Mucosa of rectum (tissue), 2 donors: ENCODE measurements around the gene KIAA0753.

Experiments used
- H3K27ac ChIP-seq, 2 donors: one replicate each; pipeline ENCODE4 v1.7.0; 2013; ENCODE audit warnings: inconsistent platforms in 2 of 2, low read depth in 2 of 2, low read length in 2 of 2
- H3K27me3 ChIP-seq, 2 donors: one replicate each; pipeline ENCODE4 v1.7.0; 2013; ENCODE audit warnings: low read length in 2 of 2; ENCODE audit not compliant: control insufficient read depth in 2 of 2, insufficient read depth in 2 of 2
- H3K36me3 ChIP-seq, 2 donors: one replicate each; pipeline ENCODE4 v1.7.0; 2013; ENCODE audit warnings: low read length in 2 of 2; ENCODE audit not compliant: control insufficient read depth in 2 of 2, insufficient read depth in 2 of 2
- H3K4me1 ChIP-seq, 2 donors: one replicate each; pipeline ENCODE4 v1.7.0; 2013; ENCODE audit warnings: low read length in 2 of 2, mild to moderate bottlenecking in 1 of 2; ENCODE audit not compliant: control insufficient read depth in 2 of 2, insufficient read depth in 2 of 2
- H3K4me3 ChIP-seq, 2 donors: one replicate each; pipeline ENCODE4 v1.7.0; 2013; ENCODE audit warnings: low read length in 2 of 2
- H3K9ac ChIP-seq, 2 donors: one replicate each; pipeline ENCODE4 v1.7.0; 2013; ENCODE audit warnings: low read length in 2 of 2, low read depth in 1 of 2, mild to moderate bottlenecking in 1 of 2
- H3K9me3 ChIP-seq, 2 donors: one replicate each; pipeline ENCODE4 v1.7.0; 2013; ENCODE audit warnings: low read length in 2 of 2; ENCODE audit not compliant: control insufficient read depth in 2 of 2
- donor health status: healthy.
- donor health status: Normal muscosa, but diverticular disease.

KIAA0753 gene

DNA sequence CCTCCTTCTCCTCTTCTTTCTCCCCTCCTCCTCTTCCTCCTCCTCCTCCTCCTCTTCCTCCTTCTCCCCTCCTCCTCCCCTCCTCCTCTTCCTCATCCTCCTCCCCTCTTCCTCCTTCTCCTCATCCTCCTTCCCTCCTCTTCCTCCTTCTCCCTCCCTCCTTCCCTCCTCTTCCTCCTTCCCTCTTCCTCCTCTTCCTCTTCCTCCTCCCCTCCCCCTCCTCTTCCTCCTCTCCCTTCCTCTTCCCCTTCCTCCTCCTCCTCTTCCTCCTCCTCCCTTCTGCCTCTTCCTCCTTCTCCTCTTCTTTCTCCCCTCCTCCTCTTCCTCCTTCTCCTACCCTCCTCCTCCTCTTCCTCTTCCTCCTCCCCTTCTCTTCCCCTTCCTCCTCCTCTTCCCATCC, 79.1 kb downstream of the KIAA0753 start:
- Histone ChIP-seq H3K4me3 (no peak overlapping the region), H3K4me1 (peaks cover 2 to 6% of the 10 kb centered on the region in 2 donors), H3K9ac (no peak overlapping the region), H3K36me3 (no peaks in the 10 kb centered on the region), H3K27me3 (no peaks in the 10 kb centered on the region), H3K9me3 (no peaks in the 10 kb centered on the region), H3K27ac (no peak overlapping the region)

GRCh38 chr17:6560496-6560895, 80.0 kb downstream of the KIAA0753 start:
- Histone ChIP-seq H3K27ac (no peak overlapping the region), H3K4me3 (no peak overlapping the region), H3K9me3 (no peaks in the 10 kb centered on the region), H3K9ac (no peak overlapping the region), H3K36me3 (no peaks in the 10 kb centered on the region), H3K4me1 (peaks cover 2 to 6% of the 10 kb centered on the region in 2 donors), H3K27me3 (no peaks in the 10 kb centered on the region)

GRCh38 chr17:6559753-6560215, 80.7 kb downstream of the KIAA0753 start:
- no peaks in the 10 kb centered on the region for H3K9me3 ChIP-seq
- H3K36me3 ChIP-seq = no peaks in the 10 kb centered on the region
- H3K9ac ChIP-seq = no peak overlapping the region
- H3K4me1 ChIP-seq = peaks cover 8 to 13% of the 10 kb centered on the region in 2 donors
- peaks cover 4% of the 10 kb centered on the region in 2 donors for H3K27me3 ChIP-seq
- no peak overlapping the region for H3K27ac ChIP-seq
- H3K4me3 ChIP-seq = no peak overlapping the region

GRCh38 chr17:6558932-6559752, 81.4 kb downstream of the KIAA0753 start:
- Histone ChIP-seq H3K27ac (no peak overlapping the region), H3K27me3 (peaks cover 6 to 7% of the 10 kb centered on the region in 2 donors)

DNA sequence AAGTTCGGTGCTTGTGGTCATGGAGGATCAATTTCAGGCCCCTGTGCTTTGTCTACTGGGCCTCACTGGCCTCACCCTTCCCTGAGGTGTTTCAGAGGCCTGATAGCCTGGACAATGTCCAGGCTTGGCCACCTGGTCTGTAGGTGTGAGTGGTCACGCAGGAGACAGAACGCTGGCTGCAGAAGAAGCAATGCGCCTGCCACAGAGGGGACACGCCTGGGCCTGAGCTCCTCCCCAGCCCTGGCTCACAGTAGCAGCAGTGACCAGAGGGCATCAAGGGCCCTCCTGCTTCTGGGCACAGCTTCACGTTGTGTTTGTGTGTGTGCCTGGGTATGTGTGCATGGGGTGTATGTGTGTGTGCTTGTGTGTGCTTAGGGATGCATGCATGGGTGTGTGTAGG, 82.2 kb downstream of the KIAA0753 start:
- Histone ChIP-seq H3K4me3 (no peak overlapping the region), H3K9me3 (no peaks in the 10 kb centered on the region), H3K27ac (no peak overlapping the region), H3K36me3 (no peaks in the 10 kb centered on the region), H3K9ac (no peak overlapping the region), H3K27me3 (peaks cover 6 to 7% of the 10 kb centered on the region in 2 donors), H3K4me1 (peaks cover 18% of the 10 kb centered on the region in 2 donors)

More at GRCh38 chr17:6558932-6559752, 81.4 kb downstream of the KIAA0753 start:
- H3K4me1 ChIP-seq = peaks cover 14 to 18% of the 10 kb centered on the region in 2 donors
- H3K4me3 ChIP-seq = no peak overlapping the region
- no peaks in the 10 kb centered on the region for H3K9me3 ChIP-seq
- H3K9ac ChIP-seq = no peak overlapping the region
- H3K36me3 ChIP-seq = no peaks in the 10 kb centered on the region

- peak overlapping the region in 1 of 2 donors; percentile 67 for H3K9ac ChIP-seq
These were observed 83.5 kb downstream of the KIAA0753 start for GRCh38 chr17:6557040-6557438.

DNA sequence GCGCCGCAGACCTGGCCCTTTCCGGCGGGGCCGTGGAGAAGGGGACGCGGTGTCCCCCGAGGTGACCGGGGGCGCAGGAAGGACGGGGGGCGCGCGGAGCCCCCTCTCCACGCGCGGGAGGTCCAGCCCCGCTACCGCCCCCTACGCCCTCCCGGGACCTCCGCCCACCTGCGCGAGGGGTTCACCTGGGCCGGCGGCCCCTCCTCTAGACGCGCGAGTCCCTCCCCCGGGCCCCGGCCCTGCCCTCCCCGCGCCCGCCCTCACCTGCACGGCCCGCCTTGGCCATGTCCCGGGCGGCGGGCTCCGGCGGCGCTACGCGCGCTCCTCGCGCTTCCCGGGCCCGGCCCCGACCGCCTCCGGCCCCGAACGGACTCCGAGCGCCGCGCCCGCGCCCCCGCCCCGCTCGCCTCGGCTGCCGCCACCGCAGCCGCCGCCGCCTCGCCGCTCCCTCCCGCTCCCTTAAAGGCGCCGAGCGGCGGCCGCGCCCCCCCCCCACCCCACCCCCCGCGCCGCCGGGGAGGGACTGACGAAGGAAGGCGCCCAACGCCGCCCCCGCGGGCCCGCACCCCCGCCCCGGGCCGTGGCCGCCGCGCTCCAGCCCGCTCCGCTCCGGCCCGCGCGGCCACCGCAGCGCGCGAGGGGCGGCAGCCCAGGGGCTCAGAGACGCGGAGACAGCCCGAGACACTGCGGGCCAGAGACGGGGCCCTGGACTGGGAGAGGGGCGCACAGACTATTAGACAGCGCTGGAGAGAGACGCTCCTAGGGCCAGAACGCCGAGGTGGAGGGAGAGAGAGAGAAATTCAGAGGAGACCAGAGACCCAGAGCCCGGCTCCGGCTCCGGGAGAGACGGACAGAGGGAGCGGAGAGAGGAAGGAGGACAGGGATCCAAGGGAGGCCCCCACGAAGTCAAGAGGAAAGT, 84.1 kb downstream of the KIAA0753 start, which contains the start of gene PITPNM3:
Gene PITPNM3 (minus strand): TSS at position 435 of the 919 bp plus-strand sequence. CDS start 149 bp downstream, at position 286.
- peak within 1 kb of the TSS; percentile 83 to 87 for H3K27ac ChIP-seq
- peaks cover 6 to 7% of the 10 kb centered on the region in 2 donors for H3K27me3 ChIP-seq
- H3K36me3 ChIP-seq = no peaks in the 10 kb centered on the region
- peak within 1 kb of the TSS; percentile 72 for H3K9ac ChIP-seq
- peaks cover 22 to 35% of the 10 kb centered on the region in 2 donors for H3K4me1 ChIP-seq
- no peaks in the 10 kb centered on the region for H3K9me3 ChIP-seq
- peak within 1 kb of the TSS; percentile 66 to 71 for H3K4me3 ChIP-seq

More at GRCh38 chr17:6557040-6557438, 83.5 kb downstream of the KIAA0753 start:
- Histone ChIP-seq H3K9me3 (no peaks in the 10 kb centered on the region), H3K36me3 (no peaks in the 10 kb centered on the region), H3K4me1 (peaks cover 22 to 30% of the 10 kb centered on the region in 2 donors), H3K4me3 (peak overlapping the region; percentile 38 to 51), H3K27me3 (peaks cover 6 to 7% of the 10 kb centered on the region in 2 donors), H3K27ac (no peak overlapping the region)

- peak overlapping the region; percentile 66 to 71 for H3K4me3 ChIP-seq
- H3K36me3 ChIP-seq = no peaks in the 10 kb centered on the region
- H3K9me3 ChIP-seq = no peaks in the 10 kb centered on the region
- peak overlapping the region; percentile 83 to 87 for H3K27ac ChIP-seq
- peaks cover 24 to 35% of the 10 kb centered on the region in 2 donors for H3K4me1 ChIP-seq
- H3K27me3 ChIP-seq = peaks cover 6 to 7% of the 10 kb centered on the region in 2 donors
- H3K9ac ChIP-seq = peak overlapping the region; percentile 72
These were observed 85.0 kb downstream of the KIAA0753 start for GRCh38 chr17:6555331-6556120.

DNA sequence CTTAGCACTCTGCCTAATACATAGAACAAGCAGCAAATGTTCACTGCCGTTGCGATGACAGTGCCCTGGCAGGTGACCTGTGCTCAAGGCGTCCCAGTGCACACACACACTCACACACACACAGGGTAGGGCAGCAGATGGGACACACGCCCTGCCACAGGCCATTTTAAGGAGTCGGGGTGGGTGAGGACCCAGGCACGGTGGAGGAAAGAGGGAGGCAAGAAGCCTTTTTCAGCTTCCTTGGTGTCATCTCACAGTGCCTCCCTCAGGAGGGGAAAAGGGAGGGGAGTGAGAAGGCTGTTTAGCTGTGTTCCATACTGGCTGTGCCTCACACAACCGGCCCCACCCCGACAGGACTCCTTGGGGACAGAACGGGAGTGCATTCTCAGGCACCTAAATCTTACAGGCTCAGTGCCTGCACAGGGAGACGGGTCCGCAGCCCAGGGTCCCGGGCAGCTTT, 85.6 kb downstream of the KIAA0753 start:
- Histone ChIP-seq H3K9ac (peak overlapping the region; percentile 72), H3K36me3 (no peaks in the 10 kb centered on the region), H3K27ac (peak overlapping the region; percentile 83 to 87), H3K27me3 (peaks cover 6 to 7% of the 10 kb centered on the region in 2 donors), H3K4me3 (peak overlapping the region; percentile 66 to 71), H3K4me1 (peaks cover 24 to 35% of the 10 kb centered on the region in 2 donors), H3K9me3 (no peaks in the 10 kb centered on the region)
